HepG2 (cell line): ENCODE results near the gene ACACA. TPM values are rescaled to one million over a fixed set of nuclear protein-coding genes. Genes with fewer than 3 reads are reported as not detected.

Experiments
- ATAC-seq: fragments of 200-7000 bp; cut with Tn5 transposase; 3 replicates; pipeline ENCODE4 v1.9.1; 2020; ENCODE audit warnings: mild to moderate bottlenecking, moderate library complexity
- BruUV-seq: library from RNA; stranded (reverse); fragments of 400-500 nt; replicated peaks from 2 replicates; lab custom pipeline; 2021; lab: Mats Ljungman, UMichigan
- CTCF ChIA-PET: fragments of 300-600 bp; formaldehyde crosslinking; extraction: SDS; loops from one replicate; lab custom pipeline; 2021; ENCODE audit warnings: low total read pairs, inconsistent platforms, low intra/inter-chr PET ratio; lab: Yijun Ruan, JAX
- POLR2A ChIA-PET: fragments of 350-600 bp; sonication (Branson Sonifier 250); formaldehyde crosslinking; loops from one replicate; lab custom pipeline; 2020; ENCODE audit warnings: antibody characterized with exemption, inconsistent platforms; lab: Yijun Ruan, JAX
- DNase-seq: peaks from one replicate; pipeline ENCODE4 v3.0.0-alpha.2; 2015; ENCODE audit warnings: low spot score
- FAIRE-seq: peaks from 3 replicates; lab custom pipeline; 2011; peaks lifted over from hg19 to GRCh38; lab: Jason Lieb, UNC
- H2AFZ ChIP-seq: one replicate; pipeline ENCODE4 v1.6.1; 2011; ENCODE audit warnings: low read length, inconsistent platforms
- H3K27ac ChIP-seq: fragments of 300-600 bp; 3 replicates; pipeline ENCODE4 v1.8.0; 2011; ENCODE audit warnings: mixed run types, mild to moderate bottlenecking, mixed read lengths, low read length, inconsistent platforms; ENCODE audit not compliant: insufficient read depth; ENCODE audit errors: extremely low read length
- H3K27me3 ChIP-seq, 2 experiments: fragments of 200-600 bp in 1 of 2; 2 replicates in 1 of 2; 3 replicates in 1 of 2; pipeline versions ENCODE4 v1.6.0 to v1.8.0; 2011; ENCODE audit warnings: low read length in 2 of 2, mild to moderate bottlenecking in 2 of 2, moderate library complexity in 2 of 2, inconsistent platforms in 1 of 2; ENCODE audit not compliant: insufficient read depth in 2 of 2, control insufficient read depth in 1 of 2
- H3K36me3 ChIP-seq, 2 experiments: fragments of 200-600 bp in 1 of 2; replicated peaks in 1 of 2; 2 replicates in 1 of 2; 3 replicates in 1 of 2; pipeline versions ENCODE4 v1.5.1 to v1.8.0; 2011; ENCODE audit warnings: low read length in 2 of 2, inconsistent platforms in 1 of 2; ENCODE audit not compliant: insufficient read depth in 2 of 2, control insufficient read depth in 1 of 2
- H3K4me1 ChIP-seq: 2 replicates; pipeline ENCODE4 v1.5.1; 2012; ENCODE audit warnings: low read length, inconsistent platforms; ENCODE audit not compliant: insufficient read depth
- H3K4me2 ChIP-seq: 2 replicates; pipeline ENCODE4 v1.6.0; 2011; ENCODE audit warnings: low read depth, low read length, inconsistent platforms
- H3K4me3 ChIP-seq, 3 experiments: fragments of 200-600 bp in 1 of 3; sonication (generic), shearing (Covaris generic) in 1 of 3; replicated peaks in 1 of 3; 2 replicates each; pipeline ENCODE4 v1.5.1; 2011 to 2016; ENCODE audit warnings: low read length in 3 of 3, inconsistent platforms in 2 of 3, low read depth in 2 of 3, mild to moderate bottlenecking in 2 of 3, control low read depth in 1 of 3, mixed read lengths in 1 of 3; ENCODE audit not compliant: insufficient read depth in 1 of 3
- H3K79me2 ChIP-seq: one replicate; pipeline ENCODE4 v1.6.1; 2011; ENCODE audit warnings: low read length, inconsistent platforms; ENCODE audit not compliant: insufficient read depth
- H3K9ac ChIP-seq: 2 replicates; pipeline ENCODE4 v1.6.0; 2011; ENCODE audit warnings: mild to moderate bottlenecking, low read depth, low read length, inconsistent platforms; ENCODE audit not compliant: insufficient read depth
- H3K9me3 ChIP-seq: 2 replicates; pipeline ENCODE4 v1.5.1; 2012; ENCODE audit warnings: mild to moderate bottlenecking, low read length
- H4K20me1 ChIP-seq: 2 replicates; pipeline ENCODE4 v1.6.0; 2011; ENCODE audit warnings: inconsistent platforms, mild to moderate bottlenecking, low read length, moderate library complexity; ENCODE audit not compliant: insufficient read depth
- AGO2 ChIP-seq: fragments of 200-400 bp; formaldehyde crosslinking; optimal IDR thresholded peaks from 2 replicates; pipeline ENCODE3; 2017; ENCODE audit warnings: mild to moderate bottlenecking, low read depth, low read length, moderate library complexity
- BATF2 ChIP-seq: sonication (generic); formaldehyde crosslinking; IDR thresholded peaks from 2 replicates; pipeline ENCODE4 v1.8.0; 2022; ENCODE audit warnings: mild to moderate bottlenecking, missing genetic modification reagents, moderate library complexity
- CBX2 ChIP-seq, 2 experiments: fragments of 200-600 bp in 1 of 2; sonication (generic); formaldehyde crosslinking in 1 of 2; IDR thresholded peaks; 2 replicates each; pipeline versions ENCODE4 v1.7.0 to v1.8.1; 2018 to 2022; ENCODE audit warnings: low read depth in 2 of 2, low read length in 1 of 2, mild to moderate bottlenecking in 1 of 2, missing genetic modification reagents in 1 of 2
- CENPT ChIP-seq: sonication (generic); formaldehyde crosslinking; IDR thresholded peaks from 2 replicates; pipeline ENCODE4 v1.8.0; 2022; ENCODE audit warnings: low read depth, mild to moderate bottlenecking, moderate library complexity, missing genetic modification reagents
- FOXJ3 ChIP-seq: sonication (generic); formaldehyde crosslinking; IDR thresholded peaks from 2 replicates; pipeline ENCODE4 v1.4.0; 2020; ENCODE audit warnings: missing genetic modification reagents, mild to moderate bottlenecking, borderline replicate concordance
- FOXO1 ChIP-seq: sonication (generic); formaldehyde crosslinking; IDR thresholded peaks from 2 replicates; pipeline ENCODE4 v1.4.0; 2020; ENCODE audit warnings: missing genetic modification reagents
- HCFC1 ChIP-seq: fragments of 150-350 bp; IDR thresholded peaks from 2 replicates; pipeline ENCODE4 v1.6.1; 2014; ENCODE audit warnings: low read depth, low read length
- NCOA2 ChIP-seq: sonication (generic); formaldehyde crosslinking; IDR thresholded peaks from 2 replicates; pipeline ENCODE4 v1.8.0; 2022; ENCODE audit warnings: inconsistent platforms
- PHF8 ChIP-seq: sonication (generic); formaldehyde crosslinking; IDR thresholded peaks from 2 replicates; pipeline ENCODE4 v1.5.0; 2020; ENCODE audit warnings: missing genetic modification reagents
- SIN3A ChIP-seq: IDR thresholded peaks from 2 replicates; pipeline ENCODE4 v1.6.1; 2011; ENCODE audit warnings: low read depth, mild to moderate bottlenecking, control low read depth, low read length, borderline replicate concordance
- ZBED4 ChIP-seq: sonication (generic); formaldehyde crosslinking; IDR thresholded peaks from 2 replicates; pipeline ENCODE4 v1.4.0; 2020; ENCODE audit warnings: missing genetic modification reagents, borderline replicate concordance
- ZNF101 ChIP-seq: sonication (generic); formaldehyde crosslinking; IDR thresholded peaks from 2 replicates; pipeline ENCODE4 v1.4.0; 2020; ENCODE audit warnings: mild to moderate bottlenecking, low read depth, missing genetic modification reagents, borderline replicate concordance
- ZNF646 ChIP-seq: sonication (generic); formaldehyde crosslinking; IDR thresholded peaks from 2 replicates; pipeline ENCODE4 v1.9.0; 2021; ENCODE audit warnings: mild to moderate bottlenecking, missing genetic modification reagents
- ZNF780A ChIP-seq: sonication (generic); formaldehyde crosslinking; IDR thresholded peaks from 2 replicates; pipeline ENCODE4 v1.8.0; 2022; ENCODE audit warnings: mild to moderate bottlenecking, missing genetic modification reagents, moderate library complexity
- WGBS: methylation state at CpG from one replicate; pipeline ENCODE4 v1.1.6; 2017; ENCODE audit warnings: low lambda C conversion rate; 5-methylcytosine and 5-hydroxymethylcytosine counted together
- in situ Hi-C: cut with HindIII; loops from 2 replicates; pipeline ENCODE4 v1.10.0; 2017; ENCODE audit warnings: low pct_unique_long_range_greater_than_20kb; ENCODE audit not compliant: extremely low pct_ligation_motif_present
- intact Hi-C: fragments of 100-400 bp; cut with micrococcal nuclease; formaldehyde crosslinking; loops from one replicate; pipeline ENCODE4 v1.10.0; 2022; ENCODE audit not compliant: unreplicated experiment
- polyA plus RNA-seq, 8 experiments: library from polyadenylated mRNA; depleted of rRNA in 3 of 8; stranded (reverse) in 7 of 8; unstranded in 1 of 8; fragments of >200 nt; fragmentation: Illumina TruSeq in 4 of 8; extraction: Trizol in 4 of 8; gene quantifications; 2 replicates each; pipeline versions ENCODE4 v1.2.1 to v1.2.3, GENCODE V29; 2011 to 2016; ENCODE audit warnings: low read depth in 4 of 8, missing spikeins in 1 of 8, mixed read lengths in 1 of 8; ENCODE audit not compliant: insufficient read depth in 1 of 8
- total RNA-seq, 5 experiments: library from RNA; depleted of rRNA; stranded (reverse); fragments of >200 nt; fragmentation: Illumina TruSeq; extraction: Trizol; gene quantifications; 2 replicates each; pipeline ENCODE4 v1.2.3, GENCODE V29; 2016; ENCODE audit warnings: low read depth in 1 of 5

Gene ACACA
- total and polyA plus RNA-seq, 2 of the 13 experiments (the other 11 are each of a cell fraction or from before 2014, with no cell fraction given) = 39.2 to 47.2 TPM

- ChIA-PET CTCF (no interaction called here), POLR2A (no interaction called here)
- Histone ChIP-seq H2AFZ (no peak overlapping the region), H3K79me2 (no peaks in the 10 kb centered on the region), H3K27ac (no peak overlapping the region), H3K9ac (no peak overlapping the region), H3K4me3 (no peak overlapping the region), H3K27me3 (no peaks in the 10 kb centered on the region), H3K4me2 (no peak overlapping the region), H4K20me1 (no peaks in the 10 kb centered on the region), H3K4me1 (no peaks in the 10 kb centered on the region), H3K9me3 (no peaks in the 10 kb centered on the region), H3K36me3 (peaks cover 12 to 73% of the 10 kb centered on the region in 2 experiments)
- in situ Hi-C loops = no loop called here
- 92% methylated on average over 1 of the region's 1 CpG for WGBS
- FAIRE-seq (no peak), DNase-seq (no peak), ATAC-seq (no peak)
- intact Hi-C loops = no loop called here
- BruUV-seq = no TSS peak
- TF ChIP-seq SIN3A (no peak), HCFC1 (no peak), ZNF101 (CRISPR knock-in tag) (no peak), ZNF646 (CRISPR knock-in tag) (no peak), CBX2 (IDR thresholded peaks at IDR 0.05; ENCODE audit: low read depth, low read length) (no peak), CBX2 (CRISPR knock-in tag; IDR thresholded peaks at IDR 0.05; ENCODE audit: low read depth) (no peak), AGO2 (no peak), FOXJ3 (CRISPR knock-in tag) (no peak), ZNF780A (no peak), FOXO1 (CRISPR knock-in tag) (no peak), CENPT (no peak), NCOA2 (no peak), BATF2 (CRISPR knock-in tag) (no peak), PHF8 (CRISPR knock-in tag) (no peak), ZBED4 (no peak)
Measured at GRCh38 chr17:37179893-37180292, 226.7 kb downstream of the ACACA start.
